ENCODE results near the gene FYN.

GRCh38 chr6:111617149-111617548, 256.1 kb downstream of the FYN start:
- TF ChIP-seq ZNF114 (tag by site-specific recombination; IDR thresholded peaks at IDR 0.05), result no peak
- TF ChIP-seq, protein P1, sequence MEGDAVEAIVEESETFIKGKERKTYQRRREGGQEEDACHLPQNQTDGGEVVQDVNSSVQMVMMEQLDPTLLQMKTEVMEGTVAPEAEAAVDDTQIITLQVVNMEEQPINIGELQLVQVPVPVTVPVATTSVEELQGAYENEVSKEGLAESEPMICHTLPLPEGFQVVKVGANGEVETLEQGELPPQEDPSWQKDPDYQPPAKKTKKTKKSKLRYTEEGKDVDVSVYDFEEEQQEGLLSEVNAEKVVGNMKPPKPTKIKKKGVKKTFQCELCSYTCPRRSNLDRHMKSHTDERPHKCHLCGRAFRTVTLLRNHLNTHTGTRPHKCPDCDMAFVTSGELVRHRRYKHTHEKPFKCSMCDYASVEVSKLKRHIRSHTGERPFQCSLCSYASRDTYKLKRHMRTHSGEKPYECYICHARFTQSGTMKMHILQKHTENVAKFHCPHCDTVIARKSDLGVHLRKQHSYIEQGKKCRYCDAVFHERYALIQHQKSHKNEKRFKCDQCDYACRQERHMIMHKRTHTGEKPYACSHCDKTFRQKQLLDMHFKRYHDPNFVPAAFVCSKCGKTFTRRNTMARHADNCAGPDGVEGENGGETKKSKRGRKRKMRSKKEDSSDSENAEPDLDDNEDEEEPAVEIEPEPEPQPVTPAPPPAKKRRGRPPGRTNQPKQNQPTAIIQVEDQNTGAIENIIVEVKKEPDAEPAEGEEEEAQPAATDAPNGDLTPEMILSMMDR (tag by site-specific recombination; IDR thresholded peaks at IDR 0.05), result no peak
- no peak for TF ChIP-seq ZNF514 (tag by site-specific recombination; IDR thresholded peaks at IDR 0.05)

All from HEK293 (cell line).